HPDE6-E6E7 (cell line): Measurements from ENCODE around the gene NEURL4.

Source experiments
- DNase-seq: peaks from one replicate; pipeline ENCODE4 v3.0.0; 2011; ENCODE audit warnings: missing footprints; ENCODE audit errors: extremely low spot score

Gene NEURL4

GRCh38 chr17:7304179-7304578 lies 25.0 kb downstream of the NEURL4 start:
- no peak for DNase-seq

- peak; percentile 62 for DNase-seq
These were observed 32.8 kb downstream of the NEURL4 start for GRCh38 chr17:7296189-7296861.

- DNase-seq: no peak
These were observed 33.6 kb downstream of the NEURL4 start for GRCh38 chr17:7295230-7296180.

GRCh38 chr17:7294614-7295153 lies 34.5 kb downstream of the NEURL4 start, which contains the start of gene YBX2:
YBX2 (minus strand) TSS chr17:7294639; CDS start chr17:7294500, 139 bp downstream.
- peak; percentile 98 for DNase-seq

- DNase-seq: peak; percentile 56
These were observed 35.1 kb downstream of the NEURL4 start for GRCh38 chr17:7293816-7294613.

- peak; percentile 49 for DNase-seq
These were observed 36.0 kb downstream of the NEURL4 start for GRCh38 chr17:7293159-7293558.

- DNase-seq: no peak
These were observed 36.4 kb downstream of the NEURL4 start for GRCh38 chr17:7292729-7293128.

GRCh38 chr17:7292194-7292593 lies 36.9 kb downstream of the NEURL4 start:
- DNase-seq: no peak

- DNase-seq: no peak
These were observed 38.5 kb downstream of the NEURL4 start for GRCh38 chr17:7290685-7291084.

GRCh38 chr17:7290166-7290565 lies 39.0 kb downstream of the NEURL4 start:
- DNase-seq: no peak

- DNase-seq: no peak
These were observed 39.7 kb downstream of the NEURL4 start for GRCh38 chr17:7289256-7290032.

GRCh38 chr17:7285679-7286078 lies 43.5 kb downstream of the NEURL4 start:
- DNase-seq: no peak

GRCh38 chr17:7284911-7285310 lies 44.2 kb downstream of the NEURL4 start:
- DNase-seq: no peak

GRCh38 chr17:7283471-7284216 lies 45.5 kb downstream of the NEURL4 start:
- DNase-seq: no peak

GRCh38 chr17:7282752-7283321 lies 46.3 kb downstream of the NEURL4 start:
- DNase-seq: no peak

GRCh38 chr17:7281953-7282751 lies 47.0 kb downstream of the NEURL4 start:
- no peak for DNase-seq

- peak; percentile 93 for DNase-seq
These were observed 47.8 kb downstream of the NEURL4 start, which contains the start of gene SLC2A4 for GRCh38 chr17:7281074-7281952. SLC2A4 (plus strand) TSS chr17:7281718; CDS start chr17:7281935, 217 bp downstream.
